ENCODE data around the gene C6orf120.

The C6orf120 gene

DNA sequence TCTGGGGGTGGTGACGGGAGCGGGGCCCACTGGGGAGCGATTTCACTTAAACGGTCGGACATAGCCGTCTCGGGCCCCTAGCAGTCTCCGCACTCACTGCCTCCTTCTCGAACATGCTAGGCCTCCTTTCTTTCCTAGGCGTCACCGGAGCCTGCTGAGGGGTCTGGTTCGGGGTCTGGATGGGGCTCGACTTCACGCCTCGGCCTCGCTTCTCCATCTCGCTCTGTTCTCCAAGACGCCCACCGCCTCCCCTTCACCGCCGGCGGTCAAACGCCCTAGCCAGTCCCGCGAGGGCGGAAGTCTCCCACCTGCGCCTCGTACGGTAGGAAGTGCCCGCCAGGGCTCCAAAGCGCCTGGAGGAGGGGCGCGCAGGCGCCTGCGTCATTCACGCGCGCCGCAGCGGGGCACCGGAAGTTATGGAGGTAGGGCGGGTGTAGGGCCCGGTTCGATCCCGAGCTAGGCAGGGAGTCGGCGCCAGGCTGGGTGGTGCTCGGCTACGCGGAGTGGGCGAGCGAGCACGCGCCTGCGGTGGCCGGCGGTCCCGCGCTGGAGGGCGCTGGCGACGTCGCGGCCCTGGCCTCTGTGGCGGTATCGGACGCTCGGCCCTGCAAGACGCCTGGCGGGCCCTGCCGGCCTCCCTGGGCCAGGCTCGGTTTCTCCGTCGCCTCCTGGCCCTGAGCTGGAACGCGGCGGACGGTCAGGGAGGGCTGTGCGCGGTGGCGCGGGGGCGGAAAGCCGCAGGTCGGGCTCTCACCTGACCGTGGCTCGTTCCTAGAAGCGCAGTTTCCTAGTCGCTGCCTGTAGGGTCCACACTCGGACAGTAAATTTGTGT is 49.5 kb downstream of the C6orf120 start, which contains the start of the genes DYNLT2 and ERMARD:
TSS of gene DYNLT2 (minus strand) at position 331 of the 832 bp plus-strand sequence. CDS start at position 217, 114 bp downstream.
TSS of gene ERMARD (plus strand) at position 381 of the 832 bp plus-strand sequence. CDS start at position 417, 36 bp downstream.
- peak; percentile 76 for DNase-seq (ENCODE audit: extremely low read depth, low read depth)
- TF ChIP-seq, protein P1, sequence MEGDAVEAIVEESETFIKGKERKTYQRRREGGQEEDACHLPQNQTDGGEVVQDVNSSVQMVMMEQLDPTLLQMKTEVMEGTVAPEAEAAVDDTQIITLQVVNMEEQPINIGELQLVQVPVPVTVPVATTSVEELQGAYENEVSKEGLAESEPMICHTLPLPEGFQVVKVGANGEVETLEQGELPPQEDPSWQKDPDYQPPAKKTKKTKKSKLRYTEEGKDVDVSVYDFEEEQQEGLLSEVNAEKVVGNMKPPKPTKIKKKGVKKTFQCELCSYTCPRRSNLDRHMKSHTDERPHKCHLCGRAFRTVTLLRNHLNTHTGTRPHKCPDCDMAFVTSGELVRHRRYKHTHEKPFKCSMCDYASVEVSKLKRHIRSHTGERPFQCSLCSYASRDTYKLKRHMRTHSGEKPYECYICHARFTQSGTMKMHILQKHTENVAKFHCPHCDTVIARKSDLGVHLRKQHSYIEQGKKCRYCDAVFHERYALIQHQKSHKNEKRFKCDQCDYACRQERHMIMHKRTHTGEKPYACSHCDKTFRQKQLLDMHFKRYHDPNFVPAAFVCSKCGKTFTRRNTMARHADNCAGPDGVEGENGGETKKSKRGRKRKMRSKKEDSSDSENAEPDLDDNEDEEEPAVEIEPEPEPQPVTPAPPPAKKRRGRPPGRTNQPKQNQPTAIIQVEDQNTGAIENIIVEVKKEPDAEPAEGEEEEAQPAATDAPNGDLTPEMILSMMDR (IDR thresholded peaks at IDR 0.05; ENCODE audit: low read depth, low read length, missing control alignments): no peak
- peak within 1 kb of the TSS; percentile 88 for H3K4me3 ChIP-seq (replicated peaks; ENCODE audit: low read depth, low read length)

DNA sequence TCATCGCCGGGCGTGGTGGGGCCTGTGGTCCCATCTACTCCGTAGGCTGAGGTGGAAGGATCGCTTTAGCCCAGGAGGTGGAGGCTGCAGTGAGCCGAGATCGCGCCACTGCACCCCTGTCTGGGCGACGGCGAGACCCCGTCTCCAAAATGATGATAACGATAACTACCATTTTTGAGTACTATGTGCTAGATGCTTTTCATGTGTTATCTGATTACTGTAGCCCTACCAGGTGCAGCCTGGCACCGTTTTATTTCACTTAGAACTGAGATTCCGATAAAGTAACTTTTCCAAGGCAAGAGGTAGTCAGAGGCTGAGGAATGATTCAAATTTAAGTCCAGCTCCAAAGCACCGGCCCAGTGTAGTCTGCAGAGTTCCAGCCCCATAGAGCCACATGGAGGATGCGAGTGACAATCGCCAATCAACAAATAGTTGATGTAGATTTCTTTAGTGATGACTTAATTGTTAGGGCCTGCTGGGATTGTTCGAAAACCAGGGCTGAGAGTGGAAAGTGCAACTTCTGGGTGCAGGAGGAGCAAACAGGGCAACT is 50.2 kb downstream of the C6orf120 start:
- no peak for DNase-seq (ENCODE audit: extremely low read depth, low read depth)
- H3K4me3 ChIP-seq (replicated peaks; ENCODE audit: low read depth, low read length): peak overlapping the region; percentile 88
- TF ChIP-seq, protein P1 (IDR thresholded peaks at IDR 0.05; ENCODE audit: low read depth, low read length, missing control alignments): no peak
